Breast epithelium (tissue), 3 donors: ENCODE measurements around the gene GPR107.

Source experiments
- POLR2AphosphoS5 ChIP-seq, 3 donors: sonication (generic); formaldehyde crosslinking; IDR thresholded peaks; one replicate each; pipeline ENCODE4 v1.6.1; 2017; ENCODE audit warnings: antibody characterized with exemption in 3 of 3
- TF ChIP-seq, protein P1 (sequence below), 3 donors: fragments of 450-650 bp; IDR thresholded peaks; one replicate each; pipeline ENCODE4 v1.5.1; 2016 to 2017; ENCODE audit warnings: antibody characterized with exemption in 3 of 3, mild to moderate bottlenecking in 3 of 3, moderate library complexity in 3 of 3

DNA sequence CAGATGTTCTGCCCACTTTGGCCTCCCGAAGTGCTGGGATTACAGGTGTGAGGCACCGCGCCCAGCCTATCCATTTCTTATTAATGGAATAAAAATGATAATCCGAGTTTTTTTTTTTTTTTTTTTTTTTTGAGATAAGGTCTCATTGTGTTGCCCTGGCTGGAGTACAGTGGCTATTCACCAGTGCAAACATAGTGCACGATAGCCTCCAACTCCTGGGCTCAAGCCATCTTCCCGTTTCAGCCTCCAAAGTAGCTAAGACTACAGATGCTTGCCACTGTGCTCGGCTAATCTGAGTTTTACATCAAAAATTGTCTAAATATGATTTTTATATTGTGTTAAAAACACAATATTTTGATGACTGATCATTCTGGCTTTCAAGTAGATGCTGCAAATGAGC is 6.6 kb downstream of the GPR107 start:
- TF ChIP-seq, protein P1, sequence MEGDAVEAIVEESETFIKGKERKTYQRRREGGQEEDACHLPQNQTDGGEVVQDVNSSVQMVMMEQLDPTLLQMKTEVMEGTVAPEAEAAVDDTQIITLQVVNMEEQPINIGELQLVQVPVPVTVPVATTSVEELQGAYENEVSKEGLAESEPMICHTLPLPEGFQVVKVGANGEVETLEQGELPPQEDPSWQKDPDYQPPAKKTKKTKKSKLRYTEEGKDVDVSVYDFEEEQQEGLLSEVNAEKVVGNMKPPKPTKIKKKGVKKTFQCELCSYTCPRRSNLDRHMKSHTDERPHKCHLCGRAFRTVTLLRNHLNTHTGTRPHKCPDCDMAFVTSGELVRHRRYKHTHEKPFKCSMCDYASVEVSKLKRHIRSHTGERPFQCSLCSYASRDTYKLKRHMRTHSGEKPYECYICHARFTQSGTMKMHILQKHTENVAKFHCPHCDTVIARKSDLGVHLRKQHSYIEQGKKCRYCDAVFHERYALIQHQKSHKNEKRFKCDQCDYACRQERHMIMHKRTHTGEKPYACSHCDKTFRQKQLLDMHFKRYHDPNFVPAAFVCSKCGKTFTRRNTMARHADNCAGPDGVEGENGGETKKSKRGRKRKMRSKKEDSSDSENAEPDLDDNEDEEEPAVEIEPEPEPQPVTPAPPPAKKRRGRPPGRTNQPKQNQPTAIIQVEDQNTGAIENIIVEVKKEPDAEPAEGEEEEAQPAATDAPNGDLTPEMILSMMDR (IDR thresholded peaks at IDR 0.05): no peak
- no peak for TF ChIP-seq POLR2AphosphoS5 (IDR thresholded peaks at IDR 0.05)
